22Rv1 (cell line): ENCODE results near the gene TATDN2.

Experiments
- ZFX ChIP-seq: fragments of 450-650 bp; IDR thresholded peaks from 2 replicates; pipeline ENCODE4 v1.6.1; 2017; ENCODE audit warnings: antibody characterized with exemption, borderline replicate concordance
- TF ChIP-seq, protein P1 (sequence below): fragments of 450-650 bp; IDR thresholded peaks from 2 replicates; pipeline ENCODE4 v1.5.1; 2017; ENCODE audit warnings: mild to moderate bottlenecking

DNA sequence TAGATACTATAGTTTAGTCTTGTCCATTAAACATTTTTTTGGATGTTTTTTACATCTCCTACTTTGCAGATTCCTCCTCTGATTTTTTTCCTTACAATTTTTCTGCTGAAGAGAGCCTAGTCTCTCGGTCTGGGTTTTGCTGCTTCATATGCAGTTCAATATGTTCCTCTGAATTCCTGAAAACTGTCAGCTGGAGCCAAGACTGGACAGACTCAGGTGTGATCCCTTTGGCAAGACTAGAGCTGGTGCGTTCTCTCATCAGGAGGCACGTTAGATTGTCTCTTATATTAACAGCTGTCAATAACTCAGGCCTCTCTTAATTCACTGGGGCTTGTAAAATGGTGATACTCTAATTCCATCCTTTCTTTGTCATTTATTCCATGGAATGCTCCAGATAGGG lies 57.9 kb downstream of the TATDN2 start:
- TF ChIP-seq, protein P1, sequence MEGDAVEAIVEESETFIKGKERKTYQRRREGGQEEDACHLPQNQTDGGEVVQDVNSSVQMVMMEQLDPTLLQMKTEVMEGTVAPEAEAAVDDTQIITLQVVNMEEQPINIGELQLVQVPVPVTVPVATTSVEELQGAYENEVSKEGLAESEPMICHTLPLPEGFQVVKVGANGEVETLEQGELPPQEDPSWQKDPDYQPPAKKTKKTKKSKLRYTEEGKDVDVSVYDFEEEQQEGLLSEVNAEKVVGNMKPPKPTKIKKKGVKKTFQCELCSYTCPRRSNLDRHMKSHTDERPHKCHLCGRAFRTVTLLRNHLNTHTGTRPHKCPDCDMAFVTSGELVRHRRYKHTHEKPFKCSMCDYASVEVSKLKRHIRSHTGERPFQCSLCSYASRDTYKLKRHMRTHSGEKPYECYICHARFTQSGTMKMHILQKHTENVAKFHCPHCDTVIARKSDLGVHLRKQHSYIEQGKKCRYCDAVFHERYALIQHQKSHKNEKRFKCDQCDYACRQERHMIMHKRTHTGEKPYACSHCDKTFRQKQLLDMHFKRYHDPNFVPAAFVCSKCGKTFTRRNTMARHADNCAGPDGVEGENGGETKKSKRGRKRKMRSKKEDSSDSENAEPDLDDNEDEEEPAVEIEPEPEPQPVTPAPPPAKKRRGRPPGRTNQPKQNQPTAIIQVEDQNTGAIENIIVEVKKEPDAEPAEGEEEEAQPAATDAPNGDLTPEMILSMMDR = no peak
- no peak for TF ChIP-seq ZFX
